ENCODE measurements around the gene GRIA3. TPM values are rescaled to one million over a fixed set of nuclear protein-coding genes. Genes with fewer than 3 reads are reported as not detected.

The GRIA3 gene
- under 1 TPM; 0.50 to 0.67 TPM for total RNA-seq
- long read RNA-seq, partial matches to known transcripts: 1 of 3 reads
- long read RNA-seq, other reads (novel, unspliced or antisense): 2 of 3 reads

GRCh38 chrX:123184219-123184865, at the start of gene GRIA3:
GRIA3 (plus strand) TSS chrX:123184278; CDS start chrX:123184536, 258 bp downstream.
- no peak for ATAC-seq
- DNase-seq: no peak
- intact Hi-C loops (cut with DNase I, micrococcal nuclease): no loop called here

DNA sequence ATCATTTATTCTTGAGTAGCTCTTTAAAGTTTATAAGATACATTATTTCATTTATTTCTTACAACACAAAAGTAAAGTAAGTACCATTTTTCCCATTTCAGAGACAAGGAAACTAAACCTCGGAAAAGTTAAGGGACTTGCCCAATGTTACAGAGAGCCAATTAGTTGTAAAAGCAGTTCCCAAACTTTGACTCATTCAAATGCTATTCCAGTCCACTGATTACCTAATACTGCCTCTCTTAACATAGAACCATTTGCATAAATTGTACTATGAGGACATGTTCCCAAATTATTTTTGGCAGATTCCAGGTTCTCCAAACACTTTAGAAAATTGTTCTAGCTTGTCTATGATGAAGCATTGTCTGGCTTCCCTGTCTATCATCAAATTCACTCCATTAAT, 45.6 kb upstream of the GRIA3 start:
- DNase-seq: no peak
- intact Hi-C loops (cut with DNase I, micrococcal nuclease): no loop called here
- ATAC-seq: no peak

DNA sequence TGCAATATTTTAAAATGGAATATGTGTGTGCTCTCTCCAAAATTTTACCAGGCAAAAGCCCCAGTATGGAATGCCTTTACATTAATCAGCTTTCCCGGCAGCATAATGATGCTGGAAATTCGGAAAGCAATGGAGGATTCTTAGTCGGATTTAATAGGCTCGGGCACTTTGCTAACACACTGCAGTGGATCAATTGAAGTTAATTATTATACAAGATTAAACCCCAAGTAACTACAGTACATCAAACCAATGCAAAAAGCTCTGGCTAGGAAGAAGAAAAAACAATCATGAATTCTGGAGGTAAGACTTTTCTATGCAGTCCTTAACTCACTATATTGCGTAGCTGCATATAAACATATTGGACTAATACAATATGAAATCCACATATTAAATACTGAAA, 43.6 kb upstream of the GRIA3 start:
- DNase-seq: no peak
- intact Hi-C loops (cut with DNase I, micrococcal nuclease): no loop called here
- ATAC-seq: no peak

DNA sequence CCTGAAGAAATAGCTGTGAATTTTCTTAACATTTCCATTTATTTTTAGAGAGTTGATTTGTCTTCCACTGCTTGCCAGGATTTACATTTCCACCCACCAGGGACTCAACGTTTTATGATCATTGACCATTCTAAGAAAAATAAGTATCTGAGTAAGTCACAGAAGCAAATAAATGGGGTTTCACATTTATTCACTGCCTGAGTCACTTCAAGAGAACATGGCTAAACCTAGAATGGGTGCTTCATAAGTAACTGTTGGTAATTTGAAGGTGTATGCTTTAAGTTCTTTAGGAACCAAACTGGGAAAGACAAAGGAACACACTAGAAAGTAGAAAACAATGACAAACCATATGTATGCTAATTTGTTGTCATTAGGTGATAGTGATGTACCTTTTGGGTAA, 43.2 kb upstream of the GRIA3 start:
- intact Hi-C loops (cut with DNase I, micrococcal nuclease): no loop called here
- ATAC-seq (no peak), DNase-seq (no peak)

GRCh38 chrX:123153846-123154335, 30.2 kb upstream of the GRIA3 start:
- ATAC-seq (no peak), DNase-seq (no peak)
- intact Hi-C loops (cut with DNase I, micrococcal nuclease): no loop called here

DNA sequence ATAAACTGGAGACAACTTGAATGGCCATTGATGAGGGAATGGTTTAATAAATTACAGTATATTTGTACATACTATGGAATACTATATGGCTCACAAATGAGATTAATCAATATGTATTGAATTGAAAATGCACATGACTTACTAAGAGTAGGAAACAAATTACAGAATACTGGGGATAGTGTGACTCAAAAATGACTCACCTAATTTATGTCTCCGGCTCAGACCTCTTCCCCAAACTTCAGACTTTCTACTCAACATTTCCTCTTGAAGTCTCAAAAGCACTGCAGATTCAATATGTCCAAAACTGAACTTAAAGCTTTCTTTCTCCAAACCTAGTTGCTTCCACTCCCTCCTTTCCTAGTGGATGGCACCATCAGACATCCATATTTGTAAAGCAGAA, 28.8 kb upstream of the GRIA3 start:
- DNase-seq (no peak), ATAC-seq (no peak)
- intact Hi-C loops (cut with DNase I, micrococcal nuclease): no loop called here

GRCh38 chrX:123157586-123157985, 26.5 kb upstream of the GRIA3 start:
- DNase-seq (no peak), ATAC-seq (no peak)
- intact Hi-C loops (cut with DNase I, micrococcal nuclease): no loop called here

- intact Hi-C loops (cut with DNase I, micrococcal nuclease): no loop called here
- DNase-seq: no peak
- ATAC-seq: no peak
Observed at GRCh38 chrX:123159403-123159802, 24.7 kb upstream of the GRIA3 start.

GRCh38 chrX:123167621-123168020, 16.5 kb upstream of the GRIA3 start:
- ATAC-seq: no peak
- DNase-seq: no peak
- intact Hi-C loops (cut with DNase I, micrococcal nuclease): no loop called here

DNA sequence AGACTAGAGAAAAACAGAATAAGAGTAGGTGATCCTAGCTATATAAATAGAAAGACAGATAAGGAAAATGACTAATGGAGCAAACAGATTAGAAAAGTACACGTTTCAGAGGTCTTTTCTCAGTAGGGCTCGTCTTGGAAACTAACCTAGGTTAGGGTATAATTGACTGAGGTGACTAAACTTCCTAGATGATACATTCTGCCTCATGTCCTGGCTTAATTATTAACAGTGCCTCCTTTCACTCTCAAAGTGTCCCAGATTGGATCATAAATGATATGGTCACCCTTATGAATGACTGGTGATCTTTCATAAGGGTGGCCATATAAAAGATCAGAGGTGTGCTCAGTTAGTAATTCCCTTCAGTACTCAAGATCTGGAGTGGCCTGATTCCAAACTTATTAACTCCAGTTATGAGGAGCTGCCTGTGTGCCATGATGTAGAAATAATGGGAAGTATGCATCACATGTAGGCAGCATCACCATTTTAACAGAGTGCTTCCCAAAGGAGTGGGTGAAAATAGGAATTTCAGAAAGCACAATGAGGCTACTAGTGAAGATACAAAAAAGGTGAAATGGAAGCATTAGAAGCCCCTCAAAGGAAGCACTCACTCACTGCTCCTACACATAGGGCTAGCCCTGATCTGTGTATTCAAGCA, 14.7 kb upstream of the GRIA3 start:
- ATAC-seq: peak; percentile 56
- intact Hi-C loops (cut with DNase I, micrococcal nuclease): no loop called here
- no peak for DNase-seq

DNA sequence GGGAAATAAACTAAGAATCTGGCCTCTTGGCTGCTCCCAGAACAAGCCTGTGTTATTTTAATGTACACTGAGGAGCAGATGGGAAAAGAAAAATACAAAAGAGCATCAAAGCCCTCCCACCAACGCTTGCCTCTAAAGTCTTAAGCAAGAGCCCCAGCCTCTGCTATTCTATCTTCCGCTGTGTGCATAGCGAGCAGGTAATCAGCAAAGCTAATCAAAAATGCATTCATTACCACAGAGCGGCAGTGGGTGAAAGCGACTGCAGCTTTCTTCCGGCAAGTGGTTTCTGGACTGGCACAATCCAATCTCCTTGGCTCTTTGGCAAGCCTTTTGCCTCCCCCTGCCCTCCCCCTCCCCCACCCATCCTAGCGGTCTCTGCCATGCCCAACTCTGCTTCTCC, 13.5 kb upstream of the GRIA3 start:
- intact Hi-C loops (cut with DNase I, micrococcal nuclease): no loop called here
- no peak for DNase-seq

GRCh38 chrX:123171781-123172180, 12.3 kb upstream of the GRIA3 start:
- intact Hi-C loops (cut with DNase I, micrococcal nuclease): no loop called here
- no peak for DNase-seq
- ATAC-seq: no peak

More for the DNA sequence above, 13.5 kb upstream of the GRIA3 start:
- no peak for ATAC-seq

- no peak for ATAC-seq
- no peak for DNase-seq
- intact Hi-C loops (cut with DNase I, micrococcal nuclease): no loop called here
Observed at GRCh38 chrX:123172869-123173268, 11.2 kb upstream of the GRIA3 start.

DNA sequence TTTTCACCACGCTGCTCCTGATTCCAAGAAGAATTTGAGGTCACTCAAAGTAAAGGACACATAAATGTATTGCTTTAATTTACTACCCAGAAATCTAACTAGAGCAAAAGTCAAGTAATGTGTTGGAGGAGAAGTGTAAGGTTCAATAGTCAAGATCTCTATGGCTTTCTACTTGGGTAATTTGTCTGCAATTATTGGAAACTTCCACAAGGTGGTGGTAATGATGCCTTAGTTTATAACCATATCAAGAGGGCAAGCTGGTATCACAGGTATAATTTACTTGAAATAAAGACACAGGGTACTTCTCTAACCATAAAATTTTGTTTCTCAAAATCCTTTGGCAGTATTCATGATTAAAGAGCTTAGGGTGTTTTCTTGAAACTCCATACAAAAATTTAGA, 10.2 kb upstream of the GRIA3 start:
- intact Hi-C loops (cut with DNase I, micrococcal nuclease): no loop called here
- ATAC-seq (no peak), DNase-seq (no peak)

DNA sequence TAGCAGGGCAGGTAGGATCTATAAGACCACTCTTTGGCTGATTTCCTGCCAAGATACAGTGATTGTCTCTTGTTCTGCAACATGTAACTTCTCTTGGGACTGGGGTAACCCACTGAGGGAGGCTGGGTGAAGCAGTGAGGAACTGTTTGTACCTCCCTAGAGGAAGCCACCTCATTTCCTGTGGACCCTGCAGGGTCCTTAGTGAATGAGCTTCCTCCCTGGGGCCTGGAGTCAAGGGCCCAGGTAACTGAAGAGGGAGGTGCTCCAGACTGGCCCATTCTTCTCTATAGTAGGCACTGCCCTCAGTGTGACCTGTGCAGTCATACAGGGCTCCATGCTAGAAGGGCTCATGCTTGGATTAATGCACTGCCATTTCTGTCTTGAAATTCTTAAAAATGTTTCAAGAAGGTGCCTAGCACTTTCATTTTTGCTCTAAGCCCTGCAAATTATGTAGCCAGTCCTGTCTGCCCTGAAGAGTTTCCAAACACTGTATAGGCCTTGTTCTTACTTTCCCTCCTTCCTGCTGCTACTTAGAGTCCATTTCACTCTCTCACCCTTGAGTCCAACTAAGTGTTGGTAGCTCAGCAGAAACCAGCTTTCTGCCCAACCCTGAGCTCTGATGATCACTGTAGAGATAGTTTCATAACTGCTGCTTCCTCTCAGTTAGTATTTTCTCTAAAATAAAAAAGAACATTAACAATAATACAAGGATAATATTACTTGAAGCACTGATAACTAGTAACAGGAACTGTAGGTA, 8.5 kb upstream of the GRIA3 start:
- DNase-seq (no peak), ATAC-seq (no peak)
- intact Hi-C loops (cut with DNase I, micrococcal nuclease): no loop called here

DNA sequence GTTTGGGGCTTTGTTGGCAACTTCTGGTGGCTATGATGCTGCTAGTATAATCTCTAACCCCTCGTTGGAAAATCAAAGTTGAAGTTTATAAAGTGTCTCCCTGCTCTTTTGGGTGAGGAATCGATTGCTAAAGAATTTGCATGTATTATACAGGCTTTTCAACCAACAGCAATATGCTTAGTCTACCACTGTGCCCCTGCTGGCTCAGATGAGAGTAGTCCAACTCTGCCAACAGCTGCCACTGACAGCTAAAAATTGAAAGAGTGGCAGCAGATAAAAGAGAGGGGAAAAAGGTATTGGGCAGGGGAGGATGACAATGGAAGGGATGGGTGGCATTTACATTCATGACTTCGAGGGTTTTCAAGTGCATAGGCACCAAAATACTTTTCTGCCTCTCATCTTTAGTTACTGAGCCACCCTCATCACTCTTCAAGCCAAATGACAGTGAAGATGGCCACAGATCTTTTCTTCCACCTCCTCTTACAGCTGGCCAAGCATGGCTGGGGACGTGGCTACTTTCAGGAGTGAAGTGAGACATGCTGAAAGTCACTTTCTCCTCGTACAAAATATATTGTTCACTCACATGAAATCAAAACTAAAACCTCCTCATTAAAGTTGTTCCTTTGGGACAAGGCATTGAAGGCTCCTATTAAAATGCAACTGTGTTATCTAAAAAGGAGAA, 2.7 kb upstream of the GRIA3 start:
- no peak for DNase-seq
- intact Hi-C loops (cut with DNase I, micrococcal nuclease): no loop called here
- ATAC-seq: no peak

DNA sequence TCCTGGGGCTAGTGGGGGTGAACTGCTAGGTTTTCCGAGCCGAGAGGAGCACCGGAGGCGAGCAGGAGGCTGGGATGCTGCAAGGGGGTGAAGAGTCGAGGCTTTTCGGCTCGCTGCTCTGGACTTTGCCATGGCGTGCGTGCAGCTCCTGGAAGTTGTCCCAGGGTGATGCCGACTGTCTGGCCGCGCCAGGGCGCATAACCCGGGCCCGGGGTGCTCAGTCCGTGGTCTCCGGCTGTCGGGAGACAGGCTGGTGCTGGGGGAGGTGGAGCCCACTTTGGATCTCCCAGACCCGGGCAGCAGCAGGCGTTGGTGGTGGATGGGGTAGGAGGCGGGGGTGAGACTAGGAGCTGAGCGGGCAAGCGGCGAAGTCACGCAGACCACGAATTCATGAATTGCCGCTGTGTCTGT, 793 bp downstream of the GRIA3 start:
- DNase-seq (no peak), ATAC-seq (no peak)
- intact Hi-C loops (cut with DNase I, micrococcal nuclease): no loop called here

GRCh38 chrX:123185721-123186120, 1.6 kb downstream of the GRIA3 start:
- intact Hi-C loops (cut with DNase I, micrococcal nuclease): no loop called here
- ATAC-seq (no peak), DNase-seq (no peak)

DNA sequence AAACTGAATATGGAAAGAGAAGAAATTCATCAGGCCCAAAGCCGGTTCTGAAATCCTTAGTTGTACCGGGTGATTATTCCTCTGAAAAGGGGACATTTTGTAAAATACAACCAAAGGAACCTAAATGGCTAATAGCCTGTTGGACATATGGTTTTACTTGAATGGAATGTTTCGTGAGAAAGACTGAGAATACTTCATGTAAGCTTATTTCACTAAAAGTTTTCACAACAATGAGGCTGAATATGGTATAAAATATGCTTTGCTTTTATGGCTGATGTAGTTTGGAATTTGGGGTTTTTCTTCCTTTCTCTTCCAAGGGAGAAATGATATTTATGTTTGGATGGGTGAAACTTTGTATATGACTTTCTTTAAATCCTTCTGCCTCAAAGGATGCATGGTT, 2.7 kb downstream of the GRIA3 start:
- DNase-seq (no peak), ATAC-seq (no peak)
- intact Hi-C loops (cut with DNase I, micrococcal nuclease): no loop called here
